Activated B cell treated with CpG ODN at 0.5 μM for 24 hours (primary cell): Measurements from ENCODE around the gene RMND1. TPM values are rescaled to one million over a fixed set of nuclear protein-coding genes. Genes with fewer than 3 reads are reported as not detected.

Experiments
- ATAC-seq: fragments of 200-7000 bp; cut with Tn5 transposase; one replicate; pipeline ENCODE4 v1.10.0; 2021; ENCODE audit warnings: low read depth, mild to moderate bottlenecking, moderate library complexity
- CTCF ChIA-PET: fragments of 350-600 bp; sonication (Branson Sonifier 250); formaldehyde crosslinking; loops from one replicate; lab custom pipeline; 2021; ENCODE audit warnings: antibody characterized with exemption; lab: Charles Lee
- POLR2A ChIA-PET: fragments of 350-600 bp; sonication (Branson Sonifier 250); formaldehyde crosslinking; loops from one replicate; lab custom pipeline; 2021; ENCODE audit warnings: antibody characterized with exemption; lab: Charles Lee
- DNase-seq: peaks from one replicate; pipeline ENCODE4 v3.0.0; 2022
- H3K27ac Mint-ChIP-seq: one replicate; pipeline ENCODE4 v1.8.0; 2020; ENCODE audit warnings: mixed read lengths
- H3K27me3 Mint-ChIP-seq: one replicate; pipeline ENCODE4 v1.8.0; 2021; ENCODE audit warnings: mixed read lengths
- H3K36me3 Mint-ChIP-seq: one replicate; pipeline ENCODE4 v1.8.0; 2021; ENCODE audit warnings: low read depth, mixed read lengths
- H3K4me1 Mint-ChIP-seq: one replicate; pipeline ENCODE4 v1.8.0; 2021; ENCODE audit warnings: mixed read lengths
- H3K4me3 Mint-ChIP-seq: one replicate; pipeline ENCODE4 v1.8.0; 2020; ENCODE audit warnings: mild to moderate bottlenecking, mixed read lengths
- H3K9me3 Mint-ChIP-seq: one replicate; pipeline ENCODE4 v1.8.0; 2020; ENCODE audit warnings: mixed read lengths
- CTCF ChIP-seq: fragments of 200-600 bp; IDR thresholded peaks from one replicate; pipeline ENCODE4 v1.8.0; 2022; ENCODE audit warnings: antibody characterized with exemption, mild to moderate bottlenecking
- intact Hi-C: fragments of 100-400 bp; cut with micrococcal nuclease; formaldehyde crosslinking; loops from one replicate; pipeline ENCODE4 v1.15.1; 2024
- total RNA-seq: library from RNA; stranded (reverse); gene quantifications from 2 replicates; pipeline ENCODE4 v1.2.3, GENCODE V29; 2022

Gene RMND1
- total RNA-seq: 12.4 and 17.1 TPM in 2 replicates

- CTCF ChIA-PET: interaction anchor here (0.8 to 0.9 kb wide), 2 partner anchors 21 to 24 kb away, joined by 3 read pairs; no protein-coding TSS in a partner anchor
- H3K4me1 Mint-ChIP-seq: peaks cover 28% of the 10 kb centered on the region
These were observed at the start of gene RMND1 for GRCh38 chr6:151451950-151452749. Gene RMND1 (minus strand): TSS chr6:151452126. CDS start chr6:151445811, 6,315 bp downstream.

GRCh38 chr6:151499551-151499950 lies 47.6 kb upstream of the RMND1 start:
- Mint-ChIP-seq H3K4me3 (no peak overlapping the region), H3K4me1 (peaks cover 13% of the 10 kb centered on the region), H3K36me3 (no peaks in the 10 kb centered on the region), H3K27ac (no peak overlapping the region), H3K27me3 (peaks cover 20% of the 10 kb centered on the region), H3K9me3 (no peaks in the 10 kb centered on the region)
- intact Hi-C loops: no loop called here
- ATAC-seq: no peak
- ChIA-PET POLR2A (no interaction called here), CTCF (no interaction called here)
- DNase-seq: no peak
- no peak for TF ChIP-seq CTCF

More at GRCh38 chr6:151451950-151452749, at the start of gene RMND1:
- POLR2A ChIA-PET: interaction anchor here (0.6 to 2.2 kb wide), 9 partner anchors 10 to 850 kb away, joined by 3 to 38 read pairs (median 4); partner anchors contain the start of gene ZBTB2
- ATAC-seq (peak; percentile 96), DNase-seq (peak; percentile 96)
- intact Hi-C loops: loop anchor here (1.0 to 10.0 kb wide), 9 partner anchors 24 to 1550 kb away; partner anchors contain the start of genes FBXO5 and MTRF1L
- Mint-ChIP-seq H3K27me3 (no peaks in the 10 kb centered on the region), H3K4me3 (peak within 1 kb of the TSS; percentile 97), H3K27ac (peak within 1 kb of the TSS; percentile 91), H3K36me3 (peaks cover 25% of the 10 kb centered on the region), H3K9me3 (no peaks in the 10 kb centered on the region)
- TF ChIP-seq CTCF: no peak

DNA sequence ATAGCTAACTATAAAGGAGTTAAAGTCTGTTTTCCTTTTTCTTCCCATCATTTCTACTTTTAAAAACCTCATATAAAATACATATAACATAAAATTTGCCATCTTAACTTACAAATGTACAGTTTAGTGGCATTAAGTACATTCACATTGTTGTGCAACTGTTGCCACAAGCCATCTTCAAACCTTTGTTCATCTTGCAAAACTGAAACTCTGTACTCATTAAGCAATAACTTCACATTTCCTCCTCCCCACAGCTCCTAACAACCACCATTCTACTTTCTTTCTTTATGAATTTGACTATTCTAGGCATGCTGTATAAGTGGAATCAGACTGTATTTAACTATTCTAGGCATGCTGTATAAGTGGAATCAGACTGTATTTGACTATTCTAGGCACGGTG lies 46.4 kb upstream of the RMND1 start:
- ATAC-seq (no peak), DNase-seq (no peak)
- POLR2A ChIA-PET: no interaction called here
- Mint-ChIP-seq H3K4me1 (peaks cover 20% of the 10 kb centered on the region), H3K27me3 (peaks cover 25% of the 10 kb centered on the region), H3K36me3 (no peaks in the 10 kb centered on the region), H3K4me3 (no peak overlapping the region), H3K27ac (no peak overlapping the region), H3K9me3 (no peaks in the 10 kb centered on the region)
- CTCF ChIA-PET: no interaction called here
- intact Hi-C loops: no loop called here
- TF ChIP-seq CTCF: no peak

GRCh38 chr6:151497905-151498304 lies 46.0 kb upstream of the RMND1 start:
- ChIA-PET POLR2A (no interaction called here), CTCF (no interaction called here)
- peaks cover 21% of the 10 kb centered on the region for H3K4me1 Mint-ChIP-seq
- intact Hi-C loops: no loop called here
- H3K27ac Mint-ChIP-seq: no peak overlapping the region
- H3K4me3 Mint-ChIP-seq: no peak overlapping the region
- no peaks in the 10 kb centered on the region for H3K36me3 Mint-ChIP-seq
- ATAC-seq: no peak
- H3K27me3 Mint-ChIP-seq: peaks cover 30% of the 10 kb centered on the region
- DNase-seq: no peak
- no peaks in the 10 kb centered on the region for H3K9me3 Mint-ChIP-seq
- TF ChIP-seq CTCF: no peak

GRCh38 chr6:151495380-151495779 lies 43.5 kb upstream of the RMND1 start:
- peaks cover 36% of the 10 kb centered on the region for H3K27me3 Mint-ChIP-seq
- intact Hi-C loops: no loop called here
- DNase-seq (no peak), ATAC-seq (no peak)
- no peaks in the 10 kb centered on the region for H3K9me3 Mint-ChIP-seq
- no peak for TF ChIP-seq CTCF
- H3K4me3 Mint-ChIP-seq: no peak overlapping the region
- ChIA-PET POLR2A (no interaction called here), CTCF (no interaction called here)
- H3K4me1 Mint-ChIP-seq: peaks cover 21% of the 10 kb centered on the region
- H3K27ac Mint-ChIP-seq: no peak overlapping the region
- H3K36me3 Mint-ChIP-seq: no peaks in the 10 kb centered on the region
